Karpas-422 (cell line): ENCODE results near the gene FAM135A. TPM values are rescaled to one million over a fixed set of nuclear protein-coding genes. Genes with fewer than 3 reads are reported as not detected.
"Not testable (repeated sequence)": the region's sequence is repeated elsewhere in the genome, so short reads cannot be mapped to it uniquely, and the experiment has no call there.

Experiments
- DNase-seq: peaks from one replicate; pipeline ENCODE4 v3.0.0-alpha.2; 2015
- H2AFZ ChIP-seq: fragments of 200-600 bp; sonication (generic); 2 replicates; pipeline ENCODE4 v1.6.1; 2014; ENCODE audit warnings: antibody characterized with exemption, low read length, mixed read lengths
- H3K27ac ChIP-seq: fragments of 200-600 bp; sonication (generic); 2 replicates; pipeline ENCODE4 v1.5.1; 2014; ENCODE audit warnings: mild to moderate bottlenecking, low read length, moderate library complexity
- H3K27me3 ChIP-seq: fragments of 200-600 bp; sonication (generic); 2 replicates; pipeline ENCODE4 v1.6.1; 2014; ENCODE audit warnings: low read length, mixed read lengths
- H3K36me3 ChIP-seq: fragments of 200-600 bp; sonication (generic); 2 replicates; pipeline ENCODE4 v1.6.1; 2014; ENCODE audit warnings: low read length, mixed read lengths; ENCODE audit not compliant: insufficient read depth
- H3K4me1 ChIP-seq: fragments of 200-600 bp; sonication (generic); 2 replicates; pipeline ENCODE4 v1.6.1; 2014; ENCODE audit warnings: mild to moderate bottlenecking, low read length, mixed read lengths
- H3K4me2 ChIP-seq: fragments of 200-600 bp; sonication (generic); 2 replicates; pipeline ENCODE4 v1.6.1; 2014; ENCODE audit warnings: low read length, low read depth, mild to moderate bottlenecking; ENCODE audit not compliant: poor library complexity, severe bottlenecking
- H3K4me3 ChIP-seq: fragments of 200-600 bp; sonication (generic); 2 replicates; pipeline ENCODE4 v1.5.1; 2014; ENCODE audit warnings: mild to moderate bottlenecking, antibody characterized with exemption, low read length, mixed read lengths
- H3K79me2 ChIP-seq: fragments of 200-600 bp; sonication (generic); 2 replicates; pipeline ENCODE4 v1.6.1; 2014; ENCODE audit warnings: mild to moderate bottlenecking, low read length, mixed read lengths
- H3K9ac ChIP-seq: fragments of 200-600 bp; sonication (generic); 2 replicates; pipeline ENCODE4 v1.6.0; 2014; ENCODE audit warnings: low read length
- H3K9me2 ChIP-seq: fragments of 200-600 bp; sonication (generic), shearing (Covaris generic); replicated peaks from 2 replicates; pipeline ENCODE4 v1.6.0; 2014; ENCODE audit warnings: mild to moderate bottlenecking, low read length, moderate library complexity; ENCODE audit not compliant: insufficient read depth
- H3K9me3 ChIP-seq: fragments of 300-700, 200-600 bp; sonication (generic); 2 replicates; pipeline ENCODE4 v1.6.1; 2014; ENCODE audit warnings: low read length, mixed read lengths
- H4K20me1 ChIP-seq: fragments of 200-600 bp; sonication (generic); 2 replicates; pipeline ENCODE4 v1.6.1; 2014; ENCODE audit warnings: mild to moderate bottlenecking, antibody characterized with exemption, low read length, low read depth; ENCODE audit not compliant: insufficient read depth
- small RNA-seq: library from RNA; depleted of rRNA; stranded (forward); fragments of <200 nt; gene quantifications from one replicate; pipeline ENCODE3, GENCODE V24; 2014
- total RNA-seq: library from RNA; depleted of rRNA; stranded (reverse); fragments of >200 nt; shearing (Covaris generic); gene quantifications from 2 replicates; pipeline ENCODE4 v1.2.3, GENCODE V29; 2014; ENCODE audit warnings: low replicate concordance; rRNA removed

FAM135A gene
- total RNA-seq, 1 experiment from 2014 or later, result 83.0 TPM

DNA sequence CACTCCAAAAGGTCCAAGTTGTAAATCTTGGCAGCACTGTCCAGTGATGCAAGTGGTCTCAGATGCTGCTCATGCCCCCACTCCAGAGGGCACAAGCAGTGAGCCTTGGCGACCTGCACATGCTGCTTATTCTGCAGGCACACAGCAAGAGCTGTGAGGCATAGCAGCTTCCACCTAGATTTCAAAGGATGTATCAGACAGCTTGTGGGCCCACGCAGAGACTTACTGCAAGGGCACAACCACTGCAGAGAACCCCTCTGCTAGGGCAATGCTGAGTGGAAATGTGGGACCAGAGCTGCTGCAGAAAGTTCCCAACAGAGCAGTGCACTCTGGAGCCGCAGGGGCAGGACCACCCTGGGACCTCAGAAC is 179.8 kb downstream of the FAM135A start:
- Histone ChIP-seq H3K4me2 (no peak overlapping the region), H3K4me1 (no peaks in the 10 kb centered on the region), H3K27ac (no peak overlapping the region), H3K9me2 (no peaks in the 10 kb centered on the region), H3K4me3 (no peak overlapping the region), H3K79me2 (no peaks in the 10 kb centered on the region), H3K36me3 (no peaks in the 10 kb centered on the region), H3K9me3 (no peaks in the 10 kb centered on the region), H3K9ac (no peak overlapping the region), H4K20me1 (no peaks in the 10 kb centered on the region), H2AFZ (no peak overlapping the region), H3K27me3 (no peaks in the 10 kb centered on the region)
- no peak for DNase-seq

GRCh38 chr6:70599187-70599586 is 185.9 kb downstream of the FAM135A start:
- no peak overlapping the region for H3K4me2 ChIP-seq
- H3K4me1 ChIP-seq, result no peaks in the 10 kb centered on the region
- H3K4me3 ChIP-seq, result no peak overlapping the region
- H3K9me3 ChIP-seq, result no peaks in the 10 kb centered on the region
- H3K27me3 ChIP-seq, result no peaks in the 10 kb centered on the region
- H3K27ac ChIP-seq, result no peak overlapping the region
- no peaks in the 10 kb centered on the region for H3K36me3 ChIP-seq
- no peaks in the 10 kb centered on the region for H4K20me1 ChIP-seq
- no peak for DNase-seq
- no peak overlapping the region for H3K9ac ChIP-seq
- no peak overlapping the region for H2AFZ ChIP-seq
- H3K9me2 ChIP-seq, result no peaks in the 10 kb centered on the region
- H3K79me2 ChIP-seq, result no peaks in the 10 kb centered on the region

GRCh38 chr6:70601014-70601413 is 187.7 kb downstream of the FAM135A start:
- Histone ChIP-seq H3K4me1 (no peaks in the 10 kb centered on the region), H3K4me3 (no peak overlapping the region), H3K27ac (no peak overlapping the region), H3K9me2 (no peaks in the 10 kb centered on the region), H3K27me3 (no peaks in the 10 kb centered on the region), H3K79me2 (no peaks in the 10 kb centered on the region), H3K9me3 (no peaks in the 10 kb centered on the region), H3K9ac (no peak overlapping the region), H4K20me1 (no peaks in the 10 kb centered on the region), H3K36me3 (no peaks in the 10 kb centered on the region), H2AFZ (no peak overlapping the region), H3K4me2 (no peak overlapping the region)
- no peak for DNase-seq

GRCh38 chr6:70604254-70604653 is 190.9 kb downstream of the FAM135A start:
- Histone ChIP-seq H3K4me1 (no peaks in the 10 kb centered on the region), H2AFZ (no peak overlapping the region)

GRCh38 chr6:70607371-70607770 is 194.1 kb downstream of the FAM135A start:
- not testable (repeated sequence) for H3K4me1 ChIP-seq, H3K4me3 ChIP-seq, H3K27ac ChIP-seq, H3K4me2 ChIP-seq, DNase-seq, H4K20me1 ChIP-seq, H3K9me3 ChIP-seq, H3K79me2 ChIP-seq, H3K36me3 ChIP-seq, H3K9me2 ChIP-seq, H3K9ac ChIP-seq, H3K27me3 ChIP-seq, H2AFZ ChIP-seq

More at GRCh38 chr6:70604254-70604653, 190.9 kb downstream of the FAM135A start:
- no peak overlapping the region for H3K4me2 ChIP-seq
- no peaks in the 10 kb centered on the region for H3K36me3 ChIP-seq
- DNase-seq, result no peak
- no peak overlapping the region for H3K27ac ChIP-seq
- H3K9me3 ChIP-seq, result no peaks in the 10 kb centered on the region
- no peaks in the 10 kb centered on the region for H3K27me3 ChIP-seq
- H4K20me1 ChIP-seq, result no peaks in the 10 kb centered on the region
- no peak overlapping the region for H3K9ac ChIP-seq
- no peaks in the 10 kb centered on the region for H3K79me2 ChIP-seq
- H3K4me3 ChIP-seq, result no peak overlapping the region
- no peaks in the 10 kb centered on the region for H3K9me2 ChIP-seq

GRCh38 chr6:70609181-70609580 is 195.9 kb downstream of the FAM135A start:
- H3K9me2 ChIP-seq, DNase-seq, H3K79me2 ChIP-seq, H3K4me3 ChIP-seq, H3K36me3 ChIP-seq, H2AFZ ChIP-seq, H3K27ac ChIP-seq, H3K4me1 ChIP-seq, H3K4me2 ChIP-seq, H3K9ac ChIP-seq, H4K20me1 ChIP-seq, H3K9me3 ChIP-seq, H3K27me3 ChIP-seq: not testable (repeated sequence)

Small RNA genes lying within 50 kb of the gene (small RNA-seq; reads per million reads assigned to genes)
- gene RNU7-48P, result not detected

Other genes starting within 250 kb of the FAM135A start
- gene COL9A1, start 110.4 kb upstream of the FAM135A start, total RNA-seq, result not detected in 2 replicates
- 11.6 and 36.5 TPM in 2 replicates for gene SDHAF4, start 153.4 kb downstream of the FAM135A start, total RNA-seq